ENCODE results near the gene OPN4. TPM values are rescaled to one million over a fixed set of nuclear protein-coding genes. Genes with fewer than 3 reads are reported as not detected.

Gene OPN4
- total and polyA plus RNA-seq, 2 donors from 2014 or later = not detected

DNA sequence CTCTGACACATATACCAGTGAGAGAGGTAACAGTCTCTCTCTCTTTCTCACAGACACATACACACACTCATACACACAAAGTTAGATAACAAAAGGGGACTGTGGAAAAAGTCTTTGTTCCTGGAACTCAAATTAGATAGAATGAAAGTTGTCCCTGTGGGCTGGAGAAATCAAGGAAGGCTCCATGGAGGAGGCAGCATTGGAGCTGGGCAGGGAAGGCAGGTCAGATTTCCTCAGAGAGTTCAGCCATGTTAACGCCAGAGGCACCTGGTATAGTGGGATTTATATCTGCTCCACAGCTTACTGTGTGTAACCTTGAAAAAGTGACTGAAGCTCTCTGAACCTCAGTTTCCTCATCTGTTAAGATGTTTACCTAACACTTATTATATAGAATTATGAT lies 52.6 kb downstream of the OPN4 start:
- no peak overlapping the region for H3K9ac ChIP-seq (ENCODE audit: low read length in 3 of 3)
- H3K36me3 ChIP-seq (ENCODE audit: control insufficient read depth in 2 of 3, insufficient read depth in 3 of 3, low read length in 3 of 3) = no peaks in the 10 kb centered on the region
- H3K27me3 ChIP-seq (ENCODE audit: control insufficient read depth, insufficient read depth, low read length) = no peaks in the 10 kb centered on the region
- H3K4me3 ChIP-seq (ENCODE audit: low read length in 3 of 3) = no peak overlapping the region
- H3K9me3 ChIP-seq (ENCODE audit: control insufficient read depth in 2 of 3, insufficient read depth in 1 of 3, low read length in 3 of 3) = no peaks in the 10 kb centered on the region
- no peak for DNase-seq
- H3K4me1 ChIP-seq (ENCODE audit: control insufficient read depth in 2 of 3, insufficient read depth in 2 of 3, low read depth in 1 of 3, low read length in 3 of 3) = peaks cover 0 to 4% (median 4%) of the 10 kb centered on the region in 3 donors
- H3K27ac ChIP-seq (ENCODE audit: low read depth in 2 of 2, low read length in 2 of 2) = no peak overlapping the region
- FAIRE-seq = no peak
- intact Hi-C loops (cut with DNase I) = no loop called here
- TF ChIP-seq, protein P1, sequence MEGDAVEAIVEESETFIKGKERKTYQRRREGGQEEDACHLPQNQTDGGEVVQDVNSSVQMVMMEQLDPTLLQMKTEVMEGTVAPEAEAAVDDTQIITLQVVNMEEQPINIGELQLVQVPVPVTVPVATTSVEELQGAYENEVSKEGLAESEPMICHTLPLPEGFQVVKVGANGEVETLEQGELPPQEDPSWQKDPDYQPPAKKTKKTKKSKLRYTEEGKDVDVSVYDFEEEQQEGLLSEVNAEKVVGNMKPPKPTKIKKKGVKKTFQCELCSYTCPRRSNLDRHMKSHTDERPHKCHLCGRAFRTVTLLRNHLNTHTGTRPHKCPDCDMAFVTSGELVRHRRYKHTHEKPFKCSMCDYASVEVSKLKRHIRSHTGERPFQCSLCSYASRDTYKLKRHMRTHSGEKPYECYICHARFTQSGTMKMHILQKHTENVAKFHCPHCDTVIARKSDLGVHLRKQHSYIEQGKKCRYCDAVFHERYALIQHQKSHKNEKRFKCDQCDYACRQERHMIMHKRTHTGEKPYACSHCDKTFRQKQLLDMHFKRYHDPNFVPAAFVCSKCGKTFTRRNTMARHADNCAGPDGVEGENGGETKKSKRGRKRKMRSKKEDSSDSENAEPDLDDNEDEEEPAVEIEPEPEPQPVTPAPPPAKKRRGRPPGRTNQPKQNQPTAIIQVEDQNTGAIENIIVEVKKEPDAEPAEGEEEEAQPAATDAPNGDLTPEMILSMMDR (IDR thresholded peaks at IDR 0.05; ENCODE audit: borderline replicate concordance, extremely low read depth, insufficient read depth) = no peak

DNA sequence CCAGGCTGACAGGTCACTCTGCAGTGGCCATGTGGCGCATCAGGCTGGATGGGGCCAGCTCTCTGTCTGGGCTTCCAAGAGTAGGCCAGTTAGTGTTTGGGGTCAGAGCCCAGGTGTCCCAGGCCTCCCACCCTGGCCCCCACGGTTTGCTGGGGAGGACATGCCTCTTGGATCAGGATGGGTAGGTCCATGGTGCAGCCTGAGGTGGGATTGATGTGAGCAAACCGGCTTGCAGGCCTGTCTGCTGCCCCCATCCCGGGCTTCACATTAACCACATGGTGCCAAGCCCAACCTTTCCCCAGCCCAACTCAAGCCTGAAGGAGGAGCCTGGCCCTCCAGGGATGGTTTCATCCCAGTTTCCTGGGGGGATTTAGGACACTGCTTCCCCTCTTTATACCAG lies 53.2 kb downstream of the OPN4 start:
- H3K4me1 ChIP-seq (ENCODE audit: control insufficient read depth in 2 of 3, insufficient read depth in 2 of 3, low read depth in 1 of 3, low read length in 3 of 3) = peaks cover 0 to 9% (median 4%) of the 10 kb centered on the region in 3 donors
- no peak overlapping the region for H3K9ac ChIP-seq (ENCODE audit: low read length in 3 of 3)
- no peaks in the 10 kb centered on the region for H3K9me3 ChIP-seq (ENCODE audit: control insufficient read depth in 2 of 3, insufficient read depth in 1 of 3, low read length in 3 of 3)
- TF ChIP-seq, protein P1 (IDR thresholded peaks at IDR 0.05; ENCODE audit: borderline replicate concordance, extremely low read depth, insufficient read depth) = no peak
- H3K36me3 ChIP-seq (ENCODE audit: control insufficient read depth in 2 of 3, insufficient read depth in 3 of 3, low read length in 3 of 3) = no peaks in the 10 kb centered on the region
- intact Hi-C loops (cut with DNase I) = no loop called here
- no peak overlapping the region for H3K4me3 ChIP-seq (ENCODE audit: low read length in 3 of 3)
- DNase-seq (peak in 1 of 5 donors; percentile 55), FAIRE-seq (no peak)
- no peaks in the 10 kb centered on the region for H3K27me3 ChIP-seq (ENCODE audit: control insufficient read depth, insufficient read depth, low read length)
- no peak overlapping the region for H3K27ac ChIP-seq (ENCODE audit: low read depth in 2 of 2, low read length in 2 of 2)

DNA sequence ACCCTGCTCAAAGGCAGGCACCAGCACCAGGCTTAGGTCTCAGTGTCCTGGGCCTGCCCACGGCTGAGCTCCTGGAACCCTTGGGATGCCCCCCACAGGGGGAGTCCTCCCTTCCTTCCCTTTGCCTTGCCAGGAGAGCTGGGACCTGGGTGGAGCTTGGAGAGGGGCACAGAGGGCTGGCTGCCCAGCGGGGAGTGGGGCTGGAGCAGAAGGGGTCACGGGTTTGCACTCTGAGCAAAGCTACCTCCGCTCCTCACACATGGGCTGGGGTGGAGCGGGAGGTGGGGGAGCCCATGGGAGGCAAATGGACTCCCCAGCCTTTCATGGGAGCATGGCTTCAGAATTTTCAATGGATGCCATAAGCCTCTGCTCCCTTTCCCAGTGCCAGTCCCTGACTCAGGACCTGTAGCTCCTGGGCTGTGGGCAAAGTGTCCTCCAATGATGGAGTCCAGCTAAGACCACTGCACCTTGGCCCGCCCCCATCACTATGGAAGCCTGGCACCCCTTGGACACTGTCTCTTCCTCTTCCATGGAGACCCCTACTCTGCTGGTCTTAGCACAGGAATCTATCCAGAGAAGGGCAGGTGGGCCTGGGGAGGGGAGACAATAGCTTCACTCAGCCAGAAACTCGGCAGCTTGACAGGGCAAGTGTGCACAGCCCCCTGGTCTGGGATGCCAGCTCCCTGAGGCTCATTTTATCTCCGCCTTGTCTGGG lies 53.9 kb downstream of the OPN4 start:
- Histone ChIP-seq H3K9me3 (ENCODE audit: control insufficient read depth in 2 of 3, insufficient read depth in 1 of 3, low read length in 3 of 3) (no peaks in the 10 kb centered on the region), H3K36me3 (ENCODE audit: control insufficient read depth in 2 of 3, insufficient read depth in 3 of 3, low read length in 3 of 3) (no peaks in the 10 kb centered on the region), H3K27ac (ENCODE audit: low read depth in 2 of 2, low read length in 2 of 2) (no peak overlapping the region), H3K9ac (ENCODE audit: low read length in 3 of 3) (no peak overlapping the region), H3K27me3 (ENCODE audit: control insufficient read depth, insufficient read depth, low read length) (no peaks in the 10 kb centered on the region), H3K4me1 (ENCODE audit: control insufficient read depth in 2 of 3, insufficient read depth in 2 of 3, low read depth in 1 of 3, low read length in 3 of 3) (peaks cover 0 to 9% (median 4%) of the 10 kb centered on the region in 3 donors), H3K4me3 (ENCODE audit: low read length in 3 of 3) (no peak overlapping the region)
- TF ChIP-seq, protein P1 (IDR thresholded peaks at IDR 0.05; ENCODE audit: borderline replicate concordance, extremely low read depth, insufficient read depth) = no peak
- DNase-seq (peak in 2 of 5 donors; percentile 40 to 44), FAIRE-seq (no peak)
- intact Hi-C loops (cut with DNase I) = no loop called here

Measured in kidney (tissue), 14 donors.